ENCODE results near the gene SH3TC1.

SH3TC1 gene

GRCh38 chr4:8233672-8234484, 34.8 kb downstream of the SH3TC1 start:
- H3K27ac ChIP-seq, result no peak overlapping the region
- no peak for TF ChIP-seq CTCF (conservative IDR thresholded peaks at IDR 0.05)
- no peak for TF ChIP-seq ZFX (IDR thresholded peaks at IDR 0.05)

DNA sequence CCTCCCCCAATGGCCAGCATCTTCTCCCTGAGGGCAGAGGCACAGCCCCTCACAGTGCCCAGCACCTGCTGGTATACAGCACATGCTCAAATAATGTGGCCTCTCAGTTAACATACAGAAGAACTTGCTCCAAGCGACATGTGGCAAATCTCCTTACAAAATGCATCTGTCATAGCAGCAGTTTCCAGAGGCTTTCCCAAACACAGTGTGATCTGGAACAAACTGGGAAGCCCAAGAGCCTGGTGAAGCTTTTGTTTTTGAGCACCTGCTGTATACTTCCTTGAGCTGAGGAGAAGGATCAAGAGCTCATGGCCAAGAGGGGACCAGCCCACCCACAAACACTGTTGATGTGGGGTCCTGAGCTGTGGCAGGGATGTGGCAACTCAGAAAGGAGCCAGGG, 35.6 kb downstream of the SH3TC1 start:
- no peak overlapping the region for H3K27ac ChIP-seq
- no peak for TF ChIP-seq ZFX (IDR thresholded peaks at IDR 0.05)
- no peak for TF ChIP-seq CTCF (conservative IDR thresholded peaks at IDR 0.05)

DNA sequence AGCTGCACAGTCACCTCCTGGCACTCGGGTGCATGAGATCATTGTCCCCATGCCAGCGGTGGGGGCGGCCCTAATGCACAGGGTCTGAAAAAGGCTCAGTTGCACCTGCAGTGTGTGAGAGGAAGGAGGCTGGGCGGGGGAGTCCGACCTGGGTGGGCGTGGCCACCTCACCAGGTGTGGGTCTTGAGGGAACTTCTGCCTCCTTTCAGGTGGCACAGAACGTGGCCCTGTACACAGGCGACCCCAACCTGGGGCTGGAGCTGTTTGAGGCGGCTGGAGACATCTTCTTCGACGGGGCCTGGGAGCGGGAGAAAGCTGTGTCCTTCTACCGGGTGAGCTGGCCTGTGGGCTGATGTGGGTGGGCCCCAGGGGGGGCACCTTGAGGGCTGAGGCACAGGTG, 36.1 kb downstream of the SH3TC1 start:
- H3K27ac ChIP-seq, result no peak overlapping the region
- TF ChIP-seq CTCF (conservative IDR thresholded peaks at IDR 0.05), result no peak
- no peak for TF ChIP-seq ZFX (IDR thresholded peaks at IDR 0.05)

DNA sequence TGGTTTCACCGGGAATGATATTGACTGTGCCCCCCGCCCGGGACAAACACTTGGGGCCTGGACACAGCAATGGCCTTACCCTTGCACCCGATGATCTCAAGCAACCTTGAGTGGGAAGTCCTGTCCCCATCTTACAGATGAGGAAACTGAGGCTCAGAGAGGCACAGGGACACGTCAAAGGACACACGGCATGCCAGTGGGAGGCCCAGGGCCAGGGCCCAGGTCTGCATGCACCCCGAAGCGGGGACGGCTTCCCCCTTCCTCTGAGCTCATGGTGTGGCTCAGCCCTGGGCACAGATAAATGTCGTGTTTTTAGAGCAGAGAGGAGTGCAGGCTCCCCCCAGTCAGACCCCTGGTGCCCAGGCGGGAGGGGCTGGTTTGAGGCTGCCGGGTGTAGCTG, 36.6 kb downstream of the SH3TC1 start:
- H3K27ac ChIP-seq, result no peak overlapping the region
- TF ChIP-seq CTCF (conservative IDR thresholded peaks at IDR 0.05) (no peak), ZFX (IDR thresholded peaks at IDR 0.05) (no peak)

- TF ChIP-seq ZFX (IDR thresholded peaks at IDR 0.05), result no peak
- no peak for TF ChIP-seq CTCF (conservative IDR thresholded peaks at IDR 0.05)
- no peak overlapping the region for H3K27ac ChIP-seq
These were observed 37.2 kb downstream of the SH3TC1 start for GRCh38 chr4:8236106-8236919.

GRCh38 chr4:8236920-8237195, 37.8 kb downstream of the SH3TC1 start:
- no peak overlapping the region for H3K27ac ChIP-seq
- no peak for TF ChIP-seq ZFX (IDR thresholded peaks at IDR 0.05)
- no peak for TF ChIP-seq CTCF (conservative IDR thresholded peaks at IDR 0.05)

GRCh38 chr4:8237256-8237989, 38.3 kb downstream of the SH3TC1 start:
- TF ChIP-seq CTCF (conservative IDR thresholded peaks at IDR 0.05) (no peak), ZFX (IDR thresholded peaks at IDR 0.05) (no peak)

More at GRCh38 chr4:8237256-8237989, 38.3 kb downstream of the SH3TC1 start:
- H3K27ac ChIP-seq, result no peak overlapping the region

All from C4-2B (cell line).